MM.1S (cell line): Measurements from ENCODE around the gene BMPR2.

ENCODE experiments used
- DNase-seq: peaks from one replicate; pipeline ENCODE4 v3.0.0-alpha.2; 2015
- H2AFZ ChIP-seq: fragments of 300-600 bp; sonication (generic); 2 replicates; pipeline ENCODE4 v1.6.0; 2016; ENCODE audit warnings: antibody characterized with exemption, low read length
- H3F3A ChIP-seq: fragments of 300-600 bp; sonication (generic); 2 replicates; pipeline ENCODE4 v1.6.1; 2016; ENCODE audit warnings: mild to moderate bottlenecking, antibody characterized with exemption, low read length, moderate library complexity, mixed read lengths; ENCODE audit not compliant: insufficient read depth
- H3K27ac ChIP-seq: fragments of 300-600 bp; sonication (generic); 2 replicates; pipeline ENCODE4 v1.5.1; 2016; ENCODE audit warnings: mild to moderate bottlenecking, low read length
- H3K27me3 ChIP-seq: fragments of 300-600 bp; sonication (generic); replicated peaks from 2 replicates; pipeline ENCODE4 v1.6.0; 2016; ENCODE audit warnings: low read length; ENCODE audit not compliant: insufficient read depth
- H3K36me3 ChIP-seq: fragments of 300-600 bp; sonication (generic); replicated peaks from 2 replicates; pipeline ENCODE4 v1.6.1; 2016; ENCODE audit warnings: mild to moderate bottlenecking, low read length, mixed read lengths; ENCODE audit not compliant: insufficient read depth
- H3K4me1 ChIP-seq: fragments of 300-600 bp; sonication (generic); 2 replicates; pipeline ENCODE4 v1.6.1; 2016; ENCODE audit warnings: low read length, mixed read lengths
- H3K4me2 ChIP-seq: fragments of 300-600 bp; sonication (generic); 2 replicates; pipeline ENCODE4 v1.6.0; 2016; ENCODE audit warnings: low read depth, low read length
- H3K4me3 ChIP-seq: fragments of 300-600 bp; sonication (generic); 2 replicates; pipeline ENCODE4 v1.5.1; 2016; ENCODE audit warnings: low read length, mixed read lengths
- H3K79me2 ChIP-seq: fragments of 300-600 bp; sonication (generic); 2 replicates; pipeline ENCODE4 v1.6.1; 2016; ENCODE audit warnings: mixed run types, low read length, mixed read lengths
- H3K9ac ChIP-seq: fragments of 300-600 bp; sonication (generic); 2 replicates; pipeline ENCODE4 v1.6.1; 2016; ENCODE audit warnings: low read length, mixed read lengths
- H3K9me2 ChIP-seq: fragments of 300-600 bp; sonication (generic); replicated peaks from 2 replicates; pipeline ENCODE4 v1.6.1; 2016; ENCODE audit warnings: mild to moderate bottlenecking, low read length, mixed read lengths; ENCODE audit not compliant: insufficient read depth
- H3K9me3 ChIP-seq: fragments of 300-600 bp; sonication (generic); replicated peaks from 2 replicates; pipeline ENCODE4 v1.6.1; 2016; ENCODE audit warnings: mild to moderate bottlenecking, low read length, mixed read lengths; ENCODE audit not compliant: insufficient read depth
- H4K20me1 ChIP-seq: fragments of 300-600 bp; sonication (generic); 2 replicates; pipeline ENCODE4 v1.6.1; 2016; ENCODE audit warnings: mild to moderate bottlenecking, low read length, moderate library complexity, mixed read lengths; ENCODE audit not compliant: insufficient read depth
- EZH2 ChIP-seq: fragments of 300-600 bp; sonication (generic); optimal IDR thresholded peaks from 2 replicates; pipeline ENCODE3; 2017; ENCODE audit warnings: low read depth, mild to moderate bottlenecking, antibody characterized with exemption, low read length, mixed read lengths
- EZH2phosphoT487 ChIP-seq: fragments of 300-600 bp; sonication (generic); IDR thresholded peaks from 2 replicates; pipeline ENCODE4 v1.6.1; 2018; ENCODE audit warnings: antibody characterized with exemption, low read length
- TF ChIP-seq, protein P1 (sequence below): fragments of 300-600 bp; sonication (generic); IDR thresholded peaks from 2 replicates; pipeline ENCODE4 v1.5.1; 2016; ENCODE audit warnings: antibody characterized with exemption, low read length, mixed read lengths

The BMPR2 gene

DNA sequence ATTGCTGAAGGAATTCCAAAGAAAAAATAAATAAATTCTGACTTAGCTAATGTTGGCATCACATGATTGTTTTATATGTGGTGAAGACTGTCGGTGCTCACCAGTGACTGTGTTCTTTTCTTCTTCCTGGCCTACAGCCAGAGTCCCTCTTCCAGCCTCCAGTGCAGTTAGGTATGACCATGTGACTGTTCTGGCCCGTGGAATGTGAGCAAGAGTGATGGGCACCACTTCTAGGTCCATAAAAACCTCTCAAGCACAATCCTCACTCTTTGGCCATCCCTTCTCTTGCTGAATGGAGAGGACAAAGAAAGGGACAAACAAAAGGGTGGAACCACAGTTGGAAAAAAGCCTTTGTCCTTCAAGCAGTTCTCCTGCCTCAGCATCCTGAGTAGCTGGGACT, 39.0 kb upstream of the BMPR2 start:
- Histone ChIP-seq H3K9ac (no peak overlapping the region), H3F3A (no peaks in the 10 kb centered on the region), H3K9me3 (no peaks in the 10 kb centered on the region), H3K4me1 (no peaks in the 10 kb centered on the region), H3K4me3 (no peak overlapping the region), H3K36me3 (no peaks in the 10 kb centered on the region), H3K27ac (no peak overlapping the region), H3K9me2 (no peaks in the 10 kb centered on the region), H3K4me2 (no peak overlapping the region), H4K20me1 (no peaks in the 10 kb centered on the region), H3K27me3 (no peaks in the 10 kb centered on the region), H2AFZ (no peak overlapping the region), H3K79me2 (no peaks in the 10 kb centered on the region)
- no peak for DNase-seq
- TF ChIP-seq, protein P1, sequence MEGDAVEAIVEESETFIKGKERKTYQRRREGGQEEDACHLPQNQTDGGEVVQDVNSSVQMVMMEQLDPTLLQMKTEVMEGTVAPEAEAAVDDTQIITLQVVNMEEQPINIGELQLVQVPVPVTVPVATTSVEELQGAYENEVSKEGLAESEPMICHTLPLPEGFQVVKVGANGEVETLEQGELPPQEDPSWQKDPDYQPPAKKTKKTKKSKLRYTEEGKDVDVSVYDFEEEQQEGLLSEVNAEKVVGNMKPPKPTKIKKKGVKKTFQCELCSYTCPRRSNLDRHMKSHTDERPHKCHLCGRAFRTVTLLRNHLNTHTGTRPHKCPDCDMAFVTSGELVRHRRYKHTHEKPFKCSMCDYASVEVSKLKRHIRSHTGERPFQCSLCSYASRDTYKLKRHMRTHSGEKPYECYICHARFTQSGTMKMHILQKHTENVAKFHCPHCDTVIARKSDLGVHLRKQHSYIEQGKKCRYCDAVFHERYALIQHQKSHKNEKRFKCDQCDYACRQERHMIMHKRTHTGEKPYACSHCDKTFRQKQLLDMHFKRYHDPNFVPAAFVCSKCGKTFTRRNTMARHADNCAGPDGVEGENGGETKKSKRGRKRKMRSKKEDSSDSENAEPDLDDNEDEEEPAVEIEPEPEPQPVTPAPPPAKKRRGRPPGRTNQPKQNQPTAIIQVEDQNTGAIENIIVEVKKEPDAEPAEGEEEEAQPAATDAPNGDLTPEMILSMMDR, result no peak
- TF ChIP-seq EZH2phosphoT487, result no peak
- no peak for TF ChIP-seq EZH2

DNA sequence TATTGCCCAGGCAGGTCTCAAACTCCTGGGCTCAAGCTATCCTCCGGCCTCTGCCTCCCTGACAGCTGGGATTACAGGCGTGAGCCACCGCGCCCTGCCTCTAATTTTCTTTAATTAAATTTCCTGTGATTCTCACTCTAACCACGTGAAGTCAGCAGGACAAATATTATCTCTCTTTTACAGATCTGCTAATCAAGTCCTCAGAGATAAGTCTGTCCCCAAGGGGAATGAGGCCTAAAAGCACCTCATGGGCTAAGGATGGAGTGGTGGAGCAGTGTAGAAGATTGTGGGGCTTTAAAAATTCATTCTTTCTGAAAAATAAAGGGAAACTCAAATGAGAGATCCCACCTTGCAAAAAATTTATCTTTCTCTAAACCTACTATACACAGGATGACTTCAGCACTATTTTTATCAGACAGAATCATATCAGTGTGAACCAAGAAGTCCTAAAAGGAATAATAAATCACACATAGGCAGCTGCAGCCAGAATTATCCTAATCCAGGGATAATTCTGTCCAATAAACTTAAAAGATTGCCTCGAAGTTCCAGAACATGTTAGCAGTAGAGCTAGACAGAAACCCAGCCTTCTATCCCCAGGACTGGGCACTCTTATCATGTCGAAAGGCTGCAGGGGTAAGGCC, 38.3 kb upstream of the BMPR2 start:
- no peak overlapping the region for H3K27ac ChIP-seq
- H4K20me1 ChIP-seq, result no peaks in the 10 kb centered on the region
- H3K79me2 ChIP-seq, result no peaks in the 10 kb centered on the region
- H3K9me2 ChIP-seq, result no peaks in the 10 kb centered on the region
- no peak overlapping the region for H3K9ac ChIP-seq
- H3F3A ChIP-seq, result no peaks in the 10 kb centered on the region
- DNase-seq, result no peak
- no peaks in the 10 kb centered on the region for H3K36me3 ChIP-seq
- no peaks in the 10 kb centered on the region for H3K9me3 ChIP-seq
- H3K4me2 ChIP-seq, result no peak overlapping the region
- TF ChIP-seq EZH2, result no peak
- TF ChIP-seq EZH2phosphoT487, result no peak
- TF ChIP-seq, protein P1, result no peak
- H3K4me3 ChIP-seq, result no peak overlapping the region
- no peaks in the 10 kb centered on the region for H3K4me1 ChIP-seq
- H2AFZ ChIP-seq, result no peak overlapping the region
- H3K27me3 ChIP-seq, result no peaks in the 10 kb centered on the region

DNA sequence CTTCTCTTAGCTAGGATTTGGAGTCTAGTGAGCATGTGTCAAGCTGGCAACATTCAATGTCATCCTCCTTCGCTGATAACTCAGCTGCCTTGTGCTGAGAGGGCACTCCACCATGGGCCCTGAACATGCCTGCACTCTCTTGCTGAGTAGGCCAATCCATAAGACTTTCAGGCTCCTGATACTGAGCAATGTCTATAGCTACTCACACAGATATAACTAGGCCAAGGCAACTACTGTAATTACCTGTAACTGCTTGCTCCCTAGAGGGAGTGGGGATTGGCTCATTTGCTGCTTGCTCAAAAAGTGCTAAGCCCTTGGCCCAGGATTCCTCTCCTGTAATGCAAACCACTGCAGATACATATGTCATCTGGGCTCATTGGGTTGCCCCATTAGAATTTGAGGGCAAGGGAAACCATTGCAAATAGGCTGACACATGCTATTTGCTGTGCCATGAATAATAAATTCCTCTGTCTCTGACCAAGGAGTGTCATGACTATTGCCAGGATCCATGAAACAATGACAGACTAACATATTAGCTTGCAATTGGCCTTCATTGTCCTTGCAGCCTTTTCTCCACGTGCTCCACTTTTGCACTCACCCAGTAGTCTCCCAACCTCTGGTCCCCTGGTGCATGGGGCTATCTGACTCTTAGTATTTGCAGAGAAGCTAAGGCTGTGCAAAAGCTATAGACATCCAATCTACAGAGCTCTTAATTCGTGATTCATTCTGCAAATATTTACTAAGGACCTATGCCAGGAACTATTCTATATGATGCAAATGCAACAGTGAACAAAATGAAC, 36.9 kb upstream of the BMPR2 start:
- Histone ChIP-seq H3K9me2 (no peaks in the 10 kb centered on the region), H4K20me1 (no peaks in the 10 kb centered on the region), H3K27ac (no peak overlapping the region), H3K4me1 (no peaks in the 10 kb centered on the region), H3K27me3 (no peaks in the 10 kb centered on the region), H2AFZ (no peak overlapping the region), H3K36me3 (no peaks in the 10 kb centered on the region), H3K79me2 (no peaks in the 10 kb centered on the region), H3F3A (no peaks in the 10 kb centered on the region), H3K4me3 (no peak overlapping the region), H3K9ac (no peak overlapping the region), H3K9me3 (no peaks in the 10 kb centered on the region), H3K4me2 (no peak overlapping the region)
- TF ChIP-seq EZH2phosphoT487 (no peak), EZH2 (no peak)
- TF ChIP-seq, protein P1, result no peak
- no peak for DNase-seq
